Esophagus squamous epithelium (tissue), 4 donors: ENCODE measurements around the gene C1orf94.

Experiments used
- POLR2A ChIP-seq, 4 donors: fragments of 450-650 bp; IDR thresholded peaks; one replicate each; pipeline ENCODE4 v1.6.1; 2017; ENCODE audit warnings: antibody characterized with exemption in 4 of 4, mild to moderate bottlenecking in 4 of 4, moderate library complexity in 3 of 4
- TF ChIP-seq, protein P1 (sequence below), 6 experiments: fragments of 450-650 bp in 4 of 6; fragments of 200-600 bp in 2 of 6; sonication (generic) in 2 of 6; IDR thresholded peaks; one replicate each; pipeline ENCODE4 v1.5.1; 2016 to 2019; ENCODE audit warnings: antibody characterized with exemption in 6 of 6, mild to moderate bottlenecking in 4 of 6, moderate library complexity in 4 of 6

- TF ChIP-seq, protein P1, sequence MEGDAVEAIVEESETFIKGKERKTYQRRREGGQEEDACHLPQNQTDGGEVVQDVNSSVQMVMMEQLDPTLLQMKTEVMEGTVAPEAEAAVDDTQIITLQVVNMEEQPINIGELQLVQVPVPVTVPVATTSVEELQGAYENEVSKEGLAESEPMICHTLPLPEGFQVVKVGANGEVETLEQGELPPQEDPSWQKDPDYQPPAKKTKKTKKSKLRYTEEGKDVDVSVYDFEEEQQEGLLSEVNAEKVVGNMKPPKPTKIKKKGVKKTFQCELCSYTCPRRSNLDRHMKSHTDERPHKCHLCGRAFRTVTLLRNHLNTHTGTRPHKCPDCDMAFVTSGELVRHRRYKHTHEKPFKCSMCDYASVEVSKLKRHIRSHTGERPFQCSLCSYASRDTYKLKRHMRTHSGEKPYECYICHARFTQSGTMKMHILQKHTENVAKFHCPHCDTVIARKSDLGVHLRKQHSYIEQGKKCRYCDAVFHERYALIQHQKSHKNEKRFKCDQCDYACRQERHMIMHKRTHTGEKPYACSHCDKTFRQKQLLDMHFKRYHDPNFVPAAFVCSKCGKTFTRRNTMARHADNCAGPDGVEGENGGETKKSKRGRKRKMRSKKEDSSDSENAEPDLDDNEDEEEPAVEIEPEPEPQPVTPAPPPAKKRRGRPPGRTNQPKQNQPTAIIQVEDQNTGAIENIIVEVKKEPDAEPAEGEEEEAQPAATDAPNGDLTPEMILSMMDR (IDR thresholded peaks at IDR 0.05): no peak
- no peak for TF ChIP-seq POLR2A (IDR thresholded peaks at IDR 0.05)
These were observed 36.0 kb downstream of the C1orf94 start for GRCh38 chr1:34212673-34213072.
